ENCODE measurements around the gene MAL. TPM values are rescaled to one million over a fixed set of nuclear protein-coding genes. Genes with fewer than 3 reads are reported as not detected.
A peak's percentile ranks its signal among the peaks of the same experiment; 100 is the strongest.

Gene MAL
- total RNA-seq, 1 experiment from 2014 or later = not detected

DNA sequence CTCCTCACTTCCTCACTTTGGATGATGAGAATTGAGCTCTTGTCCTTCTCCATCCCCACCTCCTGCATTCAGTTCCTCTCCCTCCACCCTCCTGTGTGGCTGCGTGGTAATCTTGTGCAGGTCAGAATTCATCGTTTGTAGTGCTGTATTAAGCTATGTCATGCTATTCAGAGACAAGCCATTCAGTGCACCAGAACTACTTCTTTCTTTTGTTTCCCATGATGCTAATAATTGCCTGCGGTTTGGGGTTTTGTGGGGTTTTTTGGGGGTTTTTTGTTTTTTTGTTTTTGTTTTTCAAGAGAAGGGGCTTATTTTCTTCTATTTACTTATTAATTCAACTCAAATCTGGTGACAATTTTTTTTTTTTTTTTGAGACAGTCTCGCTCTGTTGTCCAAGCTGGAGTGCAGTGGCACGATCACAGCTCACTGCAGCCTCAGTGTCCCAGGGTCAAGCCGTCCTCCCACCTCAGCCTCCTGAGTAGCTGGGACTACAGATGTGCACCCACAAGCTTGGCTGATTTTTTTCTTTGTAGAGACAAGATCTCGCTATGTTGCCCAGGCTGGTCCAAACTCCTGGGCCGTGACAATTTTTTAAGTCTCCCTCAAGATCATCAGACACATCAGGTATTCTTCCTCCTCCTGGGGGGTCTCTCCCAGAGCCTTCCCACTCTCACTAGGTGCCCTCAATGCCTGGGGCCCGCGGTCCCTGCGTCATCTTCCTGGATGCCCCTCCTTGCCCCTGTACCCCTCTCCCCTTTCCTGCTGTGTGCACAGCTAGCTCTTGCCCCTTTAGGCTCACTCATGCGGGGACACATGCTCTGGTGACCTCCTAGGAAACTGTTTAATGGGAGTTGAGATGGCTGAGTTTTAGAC lies 37.8 kb downstream of the MAL start:
- in situ Hi-C loops (cut with HindIII; ENCODE audit: low pct_unique_long_range_greater_than_20kb, low sequenced_read_pairs) = no loop called here
- DNase-seq (ENCODE audit: low read depth, low spot score) = no peak

DNA sequence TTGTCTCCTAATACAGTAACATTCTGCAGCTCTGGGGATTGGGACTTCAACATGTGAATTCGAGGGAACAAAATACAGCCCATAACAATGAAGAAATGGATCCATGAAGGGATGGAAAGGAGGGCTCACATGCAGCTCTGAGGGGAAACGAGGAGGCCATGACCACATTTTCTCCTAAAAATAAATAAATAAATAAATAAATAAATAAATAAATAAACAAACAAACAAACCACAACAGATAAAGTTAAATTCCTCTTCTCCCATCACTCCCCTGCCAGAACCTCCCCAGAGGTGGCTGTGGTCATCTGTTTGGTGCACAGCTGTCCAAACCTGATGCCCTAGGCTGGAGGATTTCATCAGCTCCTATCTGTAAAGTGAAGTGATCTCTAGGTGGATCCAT lies 42.7 kb downstream of the MAL start:
- in situ Hi-C loops (cut with HindIII; ENCODE audit: low pct_unique_long_range_greater_than_20kb, low sequenced_read_pairs) = no loop called here
- no peak for DNase-seq (ENCODE audit: low read depth, low spot score)

DNA sequence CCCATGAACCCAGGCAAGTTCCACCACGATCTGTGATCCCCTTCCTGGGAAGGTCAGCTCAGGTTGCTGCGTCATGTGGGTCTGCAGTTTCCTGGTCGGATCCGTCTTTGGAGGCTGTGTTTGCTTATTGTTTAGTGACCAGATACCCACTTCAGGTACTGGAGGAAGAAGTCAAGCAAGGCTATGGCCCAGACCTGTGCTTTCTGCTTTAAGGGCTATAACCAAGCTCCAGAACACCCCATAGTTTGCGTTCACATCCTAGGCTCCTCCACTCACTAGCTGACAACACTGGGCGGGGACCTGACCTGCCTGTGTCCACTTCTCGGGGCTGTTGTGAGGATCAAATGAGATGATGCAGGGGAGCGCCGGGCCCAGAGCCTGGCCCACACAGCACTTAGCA lies 44.0 kb downstream of the MAL start:
- no peak for DNase-seq (ENCODE audit: low read depth, low spot score)
- in situ Hi-C loops (cut with HindIII; ENCODE audit: low pct_unique_long_range_greater_than_20kb, low sequenced_read_pairs) = no loop called here

DNA sequence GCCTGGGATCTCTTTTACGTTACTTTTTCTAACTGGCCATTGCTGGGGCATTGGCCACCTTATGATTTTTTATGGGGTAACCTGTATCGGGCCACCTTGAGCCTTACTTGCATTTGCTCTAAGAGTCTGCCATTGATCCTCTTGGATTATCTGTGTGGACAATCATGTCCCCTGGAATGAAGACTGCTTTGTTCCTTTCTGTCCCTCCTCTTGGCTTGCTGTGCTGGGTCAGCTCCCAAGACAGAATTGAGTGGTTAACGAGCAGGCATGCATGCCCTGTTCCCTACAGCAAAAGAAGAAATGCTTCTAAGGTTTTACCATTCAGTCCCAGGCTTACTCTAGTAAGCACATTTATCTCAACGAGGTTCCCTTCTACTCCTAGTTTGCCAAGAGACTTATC lies 46.3 kb downstream of the MAL start:
- in situ Hi-C loops (cut with HindIII; ENCODE audit: low pct_unique_long_range_greater_than_20kb, low sequenced_read_pairs) = no loop called here
- no peak for DNase-seq (ENCODE audit: low read depth, low spot score)

DNA sequence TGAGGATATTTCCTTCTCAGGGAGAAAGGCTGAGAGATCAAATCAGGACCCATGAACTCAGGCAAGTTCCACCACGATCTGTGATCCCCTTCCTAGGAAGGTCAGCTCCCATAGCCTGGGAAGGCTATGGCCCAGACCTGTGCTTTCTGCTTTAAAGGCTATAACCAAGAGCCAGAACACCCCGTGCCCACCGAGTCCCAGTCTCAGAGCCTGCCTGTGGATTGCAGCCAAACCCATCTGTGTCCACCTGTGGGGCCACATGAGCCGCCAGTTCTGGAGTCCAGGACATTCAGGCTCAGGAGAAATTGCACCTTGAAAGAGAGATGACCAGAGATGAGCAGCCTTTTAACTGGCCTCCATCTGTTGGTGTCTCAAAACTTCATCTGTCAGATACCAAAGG lies 46.9 kb downstream of the MAL start:
- no peak for DNase-seq (ENCODE audit: low read depth, low spot score)
- in situ Hi-C loops (cut with HindIII; ENCODE audit: low pct_unique_long_range_greater_than_20kb, low sequenced_read_pairs) = no loop called here

DNA sequence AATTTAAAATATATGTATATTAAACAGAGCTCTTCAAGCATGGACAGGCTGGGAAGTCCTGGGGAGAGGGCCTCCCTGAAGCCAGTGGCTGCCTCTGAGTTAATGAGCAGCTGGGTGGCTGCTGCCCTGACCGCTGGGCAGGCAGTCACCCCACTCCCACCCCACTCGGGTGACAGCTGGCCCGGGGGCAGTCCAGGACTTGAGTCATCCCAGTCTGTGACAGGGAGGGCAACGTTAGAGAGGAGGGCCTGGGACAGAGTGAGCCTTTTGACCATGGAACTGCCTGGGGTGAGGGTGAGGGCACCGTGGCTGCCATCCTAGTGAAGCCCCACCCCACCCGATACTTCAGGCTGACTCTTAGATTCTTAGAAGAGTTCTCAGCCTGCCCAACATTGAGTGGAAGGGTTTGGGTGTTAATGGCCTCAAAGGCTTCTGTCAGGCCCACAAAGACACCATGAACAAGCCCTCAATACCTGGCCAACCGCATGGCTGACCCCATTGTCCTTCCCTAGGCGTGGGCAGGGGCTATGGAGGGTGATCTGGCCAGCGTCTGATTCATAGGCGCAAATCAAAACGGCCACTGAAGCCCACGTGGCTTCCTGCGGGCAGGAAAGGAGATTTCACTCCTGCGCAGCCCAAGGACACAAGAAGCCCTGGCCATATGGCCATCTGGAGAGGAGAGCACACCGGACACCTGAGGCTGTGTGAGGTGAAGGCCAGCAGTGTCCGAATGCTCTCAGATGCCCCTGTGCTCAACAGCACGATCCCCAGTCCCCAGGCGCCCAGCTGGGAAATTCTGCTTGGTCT lies 48.6 kb downstream of the MAL start:
- no peak for DNase-seq (ENCODE audit: low read depth, low spot score)
- in situ Hi-C loops (cut with HindIII; ENCODE audit: low pct_unique_long_range_greater_than_20kb, low sequenced_read_pairs) = no loop called here

DNA sequence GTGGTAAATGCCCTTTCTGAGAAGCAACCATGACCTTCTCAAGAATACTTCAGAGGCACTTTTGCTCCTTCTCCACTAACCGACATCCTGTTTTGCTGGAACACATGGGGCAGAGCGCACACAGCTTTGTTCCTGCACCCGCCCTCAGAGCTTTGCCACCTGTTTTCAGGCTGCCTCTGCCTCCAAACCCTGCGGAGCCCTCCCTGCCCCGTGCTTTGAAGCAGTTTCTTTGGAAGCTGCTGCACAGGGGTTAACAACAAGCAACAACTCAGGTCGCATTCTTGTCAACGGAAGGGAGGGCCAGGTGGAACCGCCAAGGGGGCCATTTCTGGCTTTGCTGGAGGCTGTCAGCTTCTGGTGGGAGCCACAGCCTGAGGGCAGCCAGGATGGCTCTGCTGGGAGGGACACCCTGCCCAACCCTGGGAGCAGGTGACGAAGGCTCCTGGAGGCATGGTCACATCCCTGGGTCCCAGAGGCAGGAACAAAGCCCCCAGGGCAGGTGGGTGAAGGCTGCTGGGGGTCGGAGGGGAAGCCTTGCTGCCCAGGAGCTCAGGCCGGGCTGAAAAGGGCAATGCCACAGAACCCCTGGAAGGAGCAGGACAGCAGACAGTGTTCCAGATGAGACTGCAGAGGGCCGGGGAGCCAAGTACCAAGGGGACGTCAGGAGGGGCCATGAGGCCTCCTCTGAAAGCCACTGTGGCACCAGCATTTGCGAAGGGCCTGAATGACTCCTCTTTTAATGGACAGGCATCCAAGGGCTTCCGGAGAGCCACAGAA lies 49.3 kb downstream of the MAL start:
- DNase-seq (ENCODE audit: low read depth, low spot score) = no peak
- in situ Hi-C loops (cut with HindIII; ENCODE audit: low pct_unique_long_range_greater_than_20kb, low sequenced_read_pairs) = no loop called here

DNA sequence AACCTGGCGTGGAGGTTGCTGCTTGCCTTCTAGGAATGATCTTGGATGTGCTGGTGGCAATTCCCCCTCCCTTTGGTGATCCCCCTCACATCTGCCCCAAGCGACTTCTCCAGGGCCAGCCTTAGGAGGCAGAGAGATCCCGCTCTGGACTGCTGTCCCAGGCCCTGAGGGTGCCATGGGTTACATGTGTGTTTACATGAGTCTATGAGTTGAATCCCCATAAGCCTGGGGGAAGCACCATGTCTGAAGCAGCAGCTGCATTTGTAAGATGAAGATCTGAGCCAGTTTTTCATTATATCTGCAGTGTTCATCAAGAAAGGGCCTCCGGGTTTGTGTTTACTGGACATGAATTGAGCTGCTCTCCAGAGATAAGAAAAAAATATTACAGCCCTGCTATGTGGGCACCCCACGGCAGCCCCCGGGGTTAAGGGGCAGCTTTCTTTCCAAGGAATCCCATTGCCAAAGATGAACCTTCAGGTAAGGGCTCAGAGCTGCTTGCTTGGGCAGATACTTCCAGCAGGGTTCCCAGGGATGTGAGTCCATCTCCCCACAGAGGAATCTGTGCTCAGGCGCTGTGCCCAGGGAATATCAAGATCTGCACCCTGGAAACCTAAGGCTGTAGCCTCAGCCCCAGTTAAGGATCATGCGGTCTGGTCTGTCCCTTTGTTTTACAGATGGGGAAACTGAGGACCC lies 50.1 kb downstream of the MAL start:
- in situ Hi-C loops (cut with HindIII; ENCODE audit: low pct_unique_long_range_greater_than_20kb, low sequenced_read_pairs) = no loop called here
- DNase-seq (ENCODE audit: low read depth, low spot score) = no peak

DNA sequence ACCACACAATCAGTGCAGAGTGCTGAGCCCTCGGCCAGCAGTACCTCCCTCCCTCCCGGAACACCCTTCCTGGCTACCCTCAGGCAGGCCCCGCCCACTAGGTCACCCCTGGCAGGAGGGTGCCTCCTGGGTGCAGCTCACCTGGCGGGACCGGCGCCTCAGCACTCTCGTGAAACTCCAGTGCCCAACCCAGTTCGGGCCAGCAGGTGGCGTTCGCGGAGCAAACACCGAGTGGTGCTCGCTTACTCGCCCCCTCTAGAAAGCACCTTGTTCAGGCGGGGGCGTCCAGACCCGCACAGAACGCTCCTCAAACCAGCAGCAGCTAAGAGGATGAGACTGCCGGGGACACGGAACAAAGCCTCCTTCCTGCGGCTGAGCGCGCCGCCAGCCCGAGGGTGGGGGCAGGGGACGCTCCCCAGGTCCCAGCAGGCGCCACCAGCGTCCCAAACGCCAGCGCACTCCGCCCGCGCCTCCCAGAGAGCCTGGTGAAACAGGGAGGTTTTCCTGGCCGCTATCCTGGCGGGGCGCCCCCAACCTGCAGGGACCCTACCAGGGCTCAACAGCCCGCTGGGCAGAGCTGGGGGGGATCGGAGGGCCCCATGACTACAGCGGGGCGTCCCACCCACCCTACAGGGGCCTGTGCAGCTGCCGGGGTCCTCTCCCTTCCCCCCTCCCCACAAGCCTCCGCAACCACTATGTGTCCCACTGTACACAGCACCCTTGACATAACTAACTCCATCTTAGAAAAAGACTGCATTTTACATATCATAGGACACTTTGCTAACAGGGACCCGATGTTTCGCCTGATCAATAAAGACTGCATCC lies 51.4 kb downstream of the MAL start:
- in situ Hi-C loops (cut with HindIII; ENCODE audit: low pct_unique_long_range_greater_than_20kb, low sequenced_read_pairs) = no loop called here
- DNase-seq (ENCODE audit: low read depth, low spot score) = peak; percentile 69

DNA sequence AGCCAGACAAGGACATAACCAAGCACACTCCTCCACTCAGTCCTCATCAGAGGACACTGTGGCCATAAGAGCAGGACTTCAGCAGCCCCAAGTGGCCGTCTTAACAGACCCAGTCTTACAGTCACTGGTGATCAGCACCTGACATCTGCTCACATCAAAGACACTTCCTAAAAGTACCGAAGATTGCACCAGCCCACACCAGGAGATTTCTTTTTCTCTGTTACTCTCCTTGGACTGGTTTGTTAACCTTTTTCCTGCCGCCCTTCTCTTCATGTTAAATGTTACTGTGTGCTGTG lies 52.0 kb downstream of the MAL start:
- in situ Hi-C loops (cut with HindIII; ENCODE audit: low pct_unique_long_range_greater_than_20kb, low sequenced_read_pairs) = no loop called here
- DNase-seq (ENCODE audit: low read depth, low spot score) = peak; percentile 28

DNA sequence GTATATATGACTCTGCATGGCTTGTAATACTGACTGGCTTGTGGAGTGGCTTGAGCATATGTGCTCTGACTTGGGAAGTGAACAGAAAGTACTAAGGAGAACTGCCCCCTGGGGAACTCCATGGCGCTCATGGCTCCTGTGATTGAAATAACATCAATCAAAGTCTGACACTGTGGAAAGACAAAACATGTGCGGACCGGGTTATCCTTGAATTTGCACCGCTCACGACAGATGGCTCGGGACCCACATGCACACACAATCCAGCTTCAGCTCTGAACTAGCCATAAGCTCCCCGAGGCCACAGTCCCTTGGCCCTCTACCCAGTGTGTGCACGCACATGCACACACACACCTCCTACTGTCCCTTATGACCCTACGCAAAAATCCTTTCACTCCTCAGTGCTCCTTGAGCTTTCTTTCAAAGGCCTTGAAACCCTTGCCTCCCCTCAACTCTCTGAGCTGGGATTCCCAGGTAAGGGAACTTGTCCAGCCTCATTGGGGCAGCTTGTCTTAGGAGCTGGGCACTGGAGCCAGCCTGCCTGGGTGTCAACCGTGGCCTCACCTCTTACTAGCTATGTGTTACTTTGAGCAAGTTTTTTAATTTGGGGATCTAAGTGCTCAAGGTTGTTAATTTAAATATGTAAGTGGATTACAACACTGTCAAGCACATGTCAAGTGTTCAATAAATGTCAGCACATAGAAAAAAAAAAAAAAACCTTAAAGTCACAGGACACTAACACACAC lies 52.5 kb downstream of the MAL start:
- DNase-seq (ENCODE audit: low read depth, low spot score) = no peak
- in situ Hi-C loops (cut with HindIII; ENCODE audit: low pct_unique_long_range_greater_than_20kb, low sequenced_read_pairs) = no loop called here

DNA sequence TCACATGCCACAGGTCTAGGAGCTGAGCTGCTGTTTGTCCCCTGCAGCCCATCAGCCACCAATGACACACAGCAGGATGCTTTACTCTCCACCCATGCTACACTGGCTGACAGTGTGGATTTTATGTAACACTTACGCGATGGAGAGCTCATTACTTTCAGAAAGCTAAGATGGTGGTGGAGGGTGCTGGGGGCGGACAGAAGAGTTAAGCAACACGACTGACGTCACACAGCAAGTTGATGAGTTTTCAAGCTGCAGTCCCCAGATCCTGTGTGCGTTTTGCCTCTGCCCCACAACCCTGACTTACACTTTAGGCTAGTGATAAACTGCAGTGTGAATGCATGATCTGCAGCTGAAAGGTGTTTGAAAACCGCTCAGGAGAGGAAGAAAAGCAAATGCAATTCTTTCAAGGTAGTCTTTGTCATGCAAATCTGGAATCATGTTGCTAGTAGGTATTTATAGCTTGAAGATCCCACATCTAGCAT lies 53.7 kb downstream of the MAL start:
- in situ Hi-C loops (cut with HindIII; ENCODE audit: low pct_unique_long_range_greater_than_20kb, low sequenced_read_pairs) = no loop called here
- no peak for DNase-seq (ENCODE audit: low read depth, low spot score)

DNA sequence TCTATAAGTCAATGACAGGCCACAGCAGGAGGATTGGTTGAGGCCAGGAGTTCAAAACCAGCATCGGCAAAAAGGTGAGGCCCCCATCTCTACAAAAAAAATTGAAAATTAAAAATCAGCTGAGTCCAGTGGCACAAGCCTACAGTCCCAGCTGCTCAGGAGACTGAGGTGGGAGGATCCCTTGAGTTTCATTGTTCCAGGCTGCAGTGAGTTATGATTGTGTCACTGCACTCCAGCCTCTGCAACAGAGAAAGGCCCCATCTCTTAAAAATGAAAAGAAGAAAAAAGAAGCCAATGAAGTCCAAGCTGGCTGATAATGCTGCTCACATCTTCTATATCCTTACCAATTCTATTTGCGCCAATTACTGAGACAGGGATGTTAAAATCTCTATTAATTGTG lies 57.0 kb downstream of the MAL start:
- in situ Hi-C loops (cut with HindIII; ENCODE audit: low pct_unique_long_range_greater_than_20kb, low sequenced_read_pairs) = no loop called here
- no peak for DNase-seq (ENCODE audit: low read depth, low spot score)

DNA sequence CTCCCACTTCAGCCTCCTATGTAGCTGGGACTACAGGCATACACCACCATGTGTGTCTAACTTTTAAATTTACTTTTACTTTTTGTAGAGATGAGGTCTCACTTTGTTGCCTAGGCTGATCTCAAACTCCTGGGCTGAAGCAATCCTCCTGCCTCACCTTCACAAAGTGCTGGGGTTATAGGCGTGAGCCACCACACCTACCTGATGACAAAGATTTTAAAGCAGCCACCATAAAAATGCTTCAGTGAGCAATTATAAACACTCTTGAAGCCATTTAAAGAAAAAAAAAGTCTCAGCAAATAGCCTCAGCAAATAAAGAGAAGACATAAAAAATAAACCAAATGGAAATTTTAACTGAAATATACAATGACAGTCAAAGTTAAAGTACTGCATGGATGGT lies 60.5 kb downstream of the MAL start:
- no peak for DNase-seq (ENCODE audit: low read depth, low spot score)
- in situ Hi-C loops (cut with HindIII; ENCODE audit: low pct_unique_long_range_greater_than_20kb, low sequenced_read_pairs) = no loop called here

DNA sequence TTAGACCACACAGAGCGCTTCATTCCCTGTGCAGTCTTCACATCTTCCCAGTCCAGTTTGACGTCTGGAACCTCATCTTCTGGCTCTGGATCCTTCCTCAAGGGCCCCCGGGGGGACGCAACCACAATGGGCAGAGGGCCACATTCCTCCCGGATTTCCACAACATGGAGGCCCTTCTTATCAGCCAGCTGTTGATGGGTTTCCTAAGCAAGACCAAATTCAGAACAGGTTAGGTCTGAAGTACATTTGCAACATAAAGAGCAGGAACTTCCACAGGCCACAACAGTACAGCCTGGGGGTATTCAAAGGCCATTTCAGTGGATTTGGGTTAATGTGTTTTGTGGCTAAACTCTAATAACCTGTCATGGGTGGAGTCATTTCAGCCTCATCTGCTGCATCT lies 61.9 kb downstream of the MAL start:
- no peak for DNase-seq (ENCODE audit: low read depth, low spot score)
- in situ Hi-C loops (cut with HindIII; ENCODE audit: low pct_unique_long_range_greater_than_20kb, low sequenced_read_pairs) = no loop called here

DNA sequence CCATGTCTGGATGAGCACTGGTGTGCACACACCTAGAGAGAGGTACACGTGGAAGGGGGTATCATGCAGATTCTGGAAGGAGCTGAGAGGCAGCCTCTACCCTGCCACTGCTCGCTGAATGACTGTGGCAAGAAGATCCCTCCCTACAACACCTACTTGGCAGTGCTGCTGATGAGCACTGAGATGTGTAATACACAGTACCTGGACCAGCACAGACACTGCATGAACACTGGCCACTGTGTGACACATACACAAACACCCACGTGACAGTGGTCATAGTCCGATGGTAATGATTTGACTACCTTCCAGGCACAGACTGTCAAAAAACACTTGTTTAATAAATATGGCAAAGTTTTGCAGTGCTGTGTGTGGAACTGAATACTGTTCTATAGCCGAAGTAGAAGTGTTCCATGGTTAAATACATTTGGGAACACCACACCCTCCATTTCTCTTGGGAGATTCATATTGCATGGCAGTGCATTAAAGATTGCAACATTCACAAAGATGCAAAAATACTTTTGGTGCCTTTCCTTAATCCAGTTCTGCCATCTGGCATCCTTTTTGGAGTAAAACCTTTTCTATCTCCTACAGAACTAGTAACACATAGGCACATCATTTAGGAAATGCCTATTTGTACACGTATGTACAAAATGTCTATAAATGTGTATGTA lies 66.5 kb downstream of the MAL start:
- in situ Hi-C loops (cut with HindIII; ENCODE audit: low pct_unique_long_range_greater_than_20kb, low sequenced_read_pairs) = no loop called here
- DNase-seq (ENCODE audit: low read depth, low spot score) = no peak
